OCI-LY7 (cell line): Measurements from ENCODE around the gene PRG3.

ENCODE experiments used
- EZH2phosphoT487 ChIP-seq: fragments of 200-600 bp; sonication (generic); IDR thresholded peaks from 2 replicates; pipeline ENCODE4 v1.6.1; 2018; ENCODE audit warnings: low read depth, borderline replicate concordance, mild to moderate bottlenecking, mixed run types, antibody characterized with exemption, low read length, moderate library complexity, mixed read lengths
- TF ChIP-seq, protein P1 (sequence below): fragments of 200-600 bp; sonication (generic); conservative IDR thresholded peaks from 2 replicates; pipeline ENCODE4 v1.5.1; 2014; ENCODE audit warnings: mild to moderate bottlenecking, antibody characterized with exemption, low read length, moderate library complexity, mixed read lengths

- TF ChIP-seq, protein P1, sequence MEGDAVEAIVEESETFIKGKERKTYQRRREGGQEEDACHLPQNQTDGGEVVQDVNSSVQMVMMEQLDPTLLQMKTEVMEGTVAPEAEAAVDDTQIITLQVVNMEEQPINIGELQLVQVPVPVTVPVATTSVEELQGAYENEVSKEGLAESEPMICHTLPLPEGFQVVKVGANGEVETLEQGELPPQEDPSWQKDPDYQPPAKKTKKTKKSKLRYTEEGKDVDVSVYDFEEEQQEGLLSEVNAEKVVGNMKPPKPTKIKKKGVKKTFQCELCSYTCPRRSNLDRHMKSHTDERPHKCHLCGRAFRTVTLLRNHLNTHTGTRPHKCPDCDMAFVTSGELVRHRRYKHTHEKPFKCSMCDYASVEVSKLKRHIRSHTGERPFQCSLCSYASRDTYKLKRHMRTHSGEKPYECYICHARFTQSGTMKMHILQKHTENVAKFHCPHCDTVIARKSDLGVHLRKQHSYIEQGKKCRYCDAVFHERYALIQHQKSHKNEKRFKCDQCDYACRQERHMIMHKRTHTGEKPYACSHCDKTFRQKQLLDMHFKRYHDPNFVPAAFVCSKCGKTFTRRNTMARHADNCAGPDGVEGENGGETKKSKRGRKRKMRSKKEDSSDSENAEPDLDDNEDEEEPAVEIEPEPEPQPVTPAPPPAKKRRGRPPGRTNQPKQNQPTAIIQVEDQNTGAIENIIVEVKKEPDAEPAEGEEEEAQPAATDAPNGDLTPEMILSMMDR: no peak
- no peak for TF ChIP-seq EZH2phosphoT487
These were observed 13.4 kb upstream of the PRG3 start for GRCh38 chr11:57394203-57394965.
